Transverse colon (tissue), 4 donors: Measurements from ENCODE around the gene METTL2B. TPM values are rescaled to one million over a fixed set of nuclear protein-coding genes. Genes with fewer than 3 reads are reported as not detected.
"Not testable (repeated sequence)": the region's sequence is repeated elsewhere in the genome, so short reads cannot be mapped to it uniquely, and the experiment has no call there.

Experiments
- DNase-seq: peaks from one replicate; pipeline ENCODE4 v3.0.0-alpha.2; 2019
- H3K27ac ChIP-seq, 4 donors: fragments of 200-600 bp; sonication (generic); 2 replicates each; pipeline ENCODE4 v1.5.1; 2016 to 2018; ENCODE audit warnings: inconsistent platforms in 4 of 4
- H3K27me3 ChIP-seq: fragments of 200-600 bp; sonication (generic); 2 replicates; pipeline ENCODE4 v1.5.1; 2017; ENCODE audit warnings: inconsistent platforms
- H3K36me3 ChIP-seq, 4 donors: fragments of 200-600 bp; sonication (generic); 2 replicates each; pipeline ENCODE4 v1.5.1; 2017 to 2019; ENCODE audit warnings: inconsistent platforms in 4 of 4
- H3K4me1 ChIP-seq, 4 donors: fragments of 200-600 bp; sonication (generic); 2 replicates each; pipeline ENCODE4 v1.5.1; 2017 to 2020; ENCODE audit warnings: inconsistent platforms in 4 of 4
- H3K4me3 ChIP-seq, 4 donors: fragments of 200-600 bp; sonication (generic); 1 replicate in 1 of 4; 2 replicates in 3 of 4; pipeline versions ENCODE4 v1.5.1 to v1.6.1; 2017 to 2019; ENCODE audit warnings: inconsistent platforms in 4 of 4
- H3K9me3 ChIP-seq, 2 donors: fragments of 200-600 bp; sonication (generic); 2 replicates each; pipeline ENCODE4 v1.5.1; 2017 to 2019; ENCODE audit warnings: inconsistent platforms in 2 of 2
- CTCF ChIP-seq, 5 experiments: fragments of 200-600 bp in 3 of 5; fragments of 450-650 bp in 2 of 5; sonication (generic) in 3 of 5; IDR thresholded peaks; 1 replicate in 2 of 5; 2 replicates in 3 of 5; pipeline ENCODE4 v1.5.1; 2016 to 2017; ENCODE audit warnings: antibody characterized with exemption in 5 of 5, inconsistent platforms in 3 of 5, mild to moderate bottlenecking in 2 of 5, moderate library complexity in 1 of 5
- EP300 ChIP-seq: sonication (generic); formaldehyde crosslinking; IDR thresholded peaks from one replicate; pipeline ENCODE4 v1.6.1; 2017; ENCODE audit warnings: antibody characterized with exemption, low read depth
- POLR2A ChIP-seq: fragments of 450-650 bp; IDR thresholded peaks from one replicate; pipeline ENCODE4 v1.6.1; 2016; ENCODE audit warnings: antibody characterized with exemption, mild to moderate bottlenecking, moderate library complexity
- POLR2AphosphoS5 ChIP-seq, 3 donors: sonication (generic); formaldehyde crosslinking; IDR thresholded peaks; one replicate each; pipeline ENCODE4 v1.6.1; 2016; ENCODE audit warnings: antibody characterized with exemption in 3 of 3
- WGBS, 2 donors: methylation state at CpG; one replicate each; pipeline ENCODE4 v1.1.5; 2018; ENCODE audit warnings: low coverage in 1 of 2; 5-methylcytosine and 5-hydroxymethylcytosine counted together
- in situ Hi-C, 4 donors: fragments of 200-750 bp; cut with MboI; loops; one replicate each; pipeline versions ENCODE4 v1.15.0 to v1.15.1; 2017; ENCODE audit warnings: low sequenced_read_pairs in 3 of 4, low pct_ligation_motif_present in 1 of 4, low pct_unique_long_range_greater_than_20kb in 1 of 4
- intact Hi-C: fragments of 100-400 bp; cut with DNase I; formaldehyde crosslinking; loops from one replicate; pipeline ENCODE4 v1.15.1; 2023; ENCODE audit warnings: low total_unique reads
- total RNA-seq, 4 donors: library from RNA; depleted of rRNA; stranded (reverse); fragments of >200 nt; gene quantifications; one replicate each; pipeline ENCODE4 v1.1.0, GENCODE V29; 2016

METTL2B gene
- total RNA-seq, 4 donors from 2014 or later, result 22.1 to 30.3 (median 23.2) TPM

- Histone ChIP-seq H3K4me3 (peak overlapping the region; percentile 55 to 80 (median 66)), H3K9me3 (no peaks in the 10 kb centered on the region), H3K27ac (peak overlapping the region; percentile 88 to 93 (median 90)), H3K27me3 (no peaks in the 10 kb centered on the region), H3K4me1 (peaks cover 5 to 49% (median 39%) of the 10 kb centered on the region in 4 donors), H3K36me3 (no peaks in the 10 kb centered on the region)
- WGBS, 2 donors, result 6% methylated on average over 5 of the region's 5 CpGs; no CpG with 5 or more reads in 1 of the 2 donors
- no peak for DNase-seq
- intact Hi-C loops (no loop called here), in situ Hi-C loops (no loop called here)
- TF ChIP-seq CTCF (IDR thresholded peaks at IDR 0.05) (no peak), POLR2A (no peak), POLR2AphosphoS5 (IDR thresholded peaks at IDR 0.05) (no peak), EP300 (no peak)
Observed at GRCh38 chr7:128456255-128456725, 20.3 kb upstream of the METTL2B start.

- H3K36me3 ChIP-seq, H3K4me3 ChIP-seq, H3K27ac ChIP-seq, H3K9me3 ChIP-seq, in situ Hi-C loops, H3K27me3 ChIP-seq, DNase-seq, intact Hi-C loops: not testable (repeated sequence)
- WGBS, 2 donors, result 88% methylated on average over 6 of the region's 6 CpGs; no CpG with 5 or more reads in 1 of the 2 donors
- peaks cover 5 to 49% (median 39%) of the 10 kb centered on the region in 4 donors for H3K4me1 ChIP-seq
Observed at GRCh38 chr7:128457385-128457784, 19.2 kb upstream of the METTL2B start.

GRCh38 chr7:128458956-128459355 is 17.6 kb upstream of the METTL2B start:
- H3K4me3 ChIP-seq, result no peak overlapping the region
- H3K36me3 ChIP-seq, result no peaks in the 10 kb centered on the region
- peaks cover 5 to 41% (median 34%) of the 10 kb centered on the region in 4 donors for H3K4me1 ChIP-seq
- H3K9me3 ChIP-seq, result no peaks in the 10 kb centered on the region
- DNase-seq, result no peak
- no peak for TF ChIP-seq CTCF (IDR thresholded peaks at IDR 0.05)
- TF ChIP-seq POLR2AphosphoS5 (IDR thresholded peaks at IDR 0.05), result no peak
- TF ChIP-seq POLR2A, result no peak
- TF ChIP-seq EP300, result no peak
- intact Hi-C loops, result no loop called here
- 0 to 35% methylated on average over 1 to 3 of the region's 3 CpGs for WGBS, 2 donors
- in situ Hi-C loops, result no loop called here
- no peaks in the 10 kb centered on the region for H3K27me3 ChIP-seq
- peak overlapping the region in 1 of 4 donors; percentile 20 for H3K27ac ChIP-seq

- Histone ChIP-seq H3K36me3 (no peaks in the 10 kb centered on the region), H3K4me1 (peaks cover 5 to 36% (median 31%) of the 10 kb centered on the region in 4 donors), H3K9me3 (no peaks in the 10 kb centered on the region), H3K27ac (peak overlapping the region in 1 of 4 donors; percentile 20), H3K4me3 (no peak overlapping the region), H3K27me3 (no peaks in the 10 kb centered on the region)
- intact Hi-C loops (no loop called here), in situ Hi-C loops (no loop called here)
- TF ChIP-seq POLR2AphosphoS5 (IDR thresholded peaks at IDR 0.05) (no peak), POLR2A (no peak), CTCF (IDR thresholded peaks at IDR 0.05) (peak; percentile 78 to 91 (median 83)), EP300 (no peak)
- DNase-seq, result peak; percentile 77
- 32 to 86% methylated on average over 1 to 5 of the region's 5 CpGs for WGBS, 2 donors
Observed at GRCh38 chr7:128459394-128459878, 17.1 kb upstream of the METTL2B start.

- Histone ChIP-seq H3K4me3 (no peak overlapping the region), H3K9me3 (no peaks in the 10 kb centered on the region), H3K36me3 (no peaks in the 10 kb centered on the region), H3K4me1 (peaks cover 5 to 15% (median 9%) of the 10 kb centered on the region in 4 donors), H3K27ac (no peak overlapping the region), H3K27me3 (no peaks in the 10 kb centered on the region)
- TF ChIP-seq CTCF (IDR thresholded peaks at IDR 0.05) (no peak), POLR2A (no peak), EP300 (no peak), POLR2AphosphoS5 (IDR thresholded peaks at IDR 0.05) (no peak)
- 80 to 85% methylated on average over 1 to 5 of the region's 5 CpGs for WGBS, 2 donors
- in situ Hi-C loops (loop anchor here in 2 of 4 donors (5.0 kb wide), 1 partner anchor 35 kb away; no protein-coding TSS in a partner anchor), intact Hi-C loops (no loop called here)
- no peak for DNase-seq
Observed at GRCh38 chr7:128462460-128462859, 14.1 kb upstream of the METTL2B start.

- intact Hi-C loops, H3K27ac ChIP-seq, H3K9me3 ChIP-seq, DNase-seq, H3K36me3 ChIP-seq, H3K4me3 ChIP-seq, H3K27me3 ChIP-seq: not testable (repeated sequence)
- H3K4me1 ChIP-seq, result peaks cover 5 to 12% (median 9%) of the 10 kb centered on the region in 4 donors
- in situ Hi-C loops, result loop anchor here in 2 of 4 donors (5.0 kb wide), 1 partner anchor 36 kb away; no protein-coding TSS in a partner anchor
- WGBS, 2 donors, result 97% methylated on average over 24 of the region's 30 CpGs; no CpG with 5 or more reads in 1 of the 2 donors
Observed at GRCh38 chr7:128463345-128463744, 13.2 kb upstream of the METTL2B start.
